Measurements from ENCODE around the gene ADGRG1.

ADGRG1 gene

GRCh38 chr16:57687363-57687929, 59.0 kb downstream of the ADGRG1 start:
- DNase-seq = no peak

- DNase-seq = no peak
Measured at GRCh38 chr16:57688487-57688986, 60.1 kb downstream of the ADGRG1 start.

DNA sequence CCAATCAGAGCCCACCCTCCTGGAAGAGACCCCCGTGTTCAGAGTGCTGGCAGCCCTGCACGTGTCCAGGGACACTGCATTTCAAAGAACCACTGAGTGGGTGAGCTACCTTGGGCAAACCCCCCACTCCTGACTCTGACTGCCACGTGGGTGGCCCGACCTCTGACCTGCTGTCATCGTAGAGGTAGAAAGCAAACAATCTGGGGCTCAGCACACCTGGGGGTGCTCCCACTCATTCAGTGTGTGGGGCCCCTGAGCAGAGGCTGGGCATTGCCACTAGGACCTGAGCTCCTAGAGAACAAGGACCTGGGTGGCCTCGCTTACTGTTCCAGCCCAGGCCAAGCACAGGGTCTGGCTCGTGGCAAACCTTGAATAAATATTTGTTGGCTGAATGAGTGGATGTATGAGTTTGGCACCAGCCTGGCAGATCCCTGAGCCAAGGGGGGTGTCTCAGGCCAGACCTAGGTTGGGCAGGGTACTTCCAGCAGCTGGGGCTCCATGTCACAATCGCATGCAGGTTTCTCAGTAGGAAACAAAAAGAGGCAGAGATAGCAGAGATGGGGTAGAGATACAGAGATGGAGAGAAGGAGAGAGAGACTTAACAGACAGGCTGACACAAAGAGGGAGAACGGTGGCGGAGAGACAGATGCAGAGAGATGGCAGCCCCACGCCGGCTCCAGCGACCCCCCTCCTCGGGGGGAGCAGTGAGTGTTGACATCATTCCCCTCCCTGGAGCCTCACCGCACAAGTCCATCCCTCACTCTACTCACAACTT, 60.7 kb downstream of the ADGRG1 start:
- DNase-seq = no peak

DNA sequence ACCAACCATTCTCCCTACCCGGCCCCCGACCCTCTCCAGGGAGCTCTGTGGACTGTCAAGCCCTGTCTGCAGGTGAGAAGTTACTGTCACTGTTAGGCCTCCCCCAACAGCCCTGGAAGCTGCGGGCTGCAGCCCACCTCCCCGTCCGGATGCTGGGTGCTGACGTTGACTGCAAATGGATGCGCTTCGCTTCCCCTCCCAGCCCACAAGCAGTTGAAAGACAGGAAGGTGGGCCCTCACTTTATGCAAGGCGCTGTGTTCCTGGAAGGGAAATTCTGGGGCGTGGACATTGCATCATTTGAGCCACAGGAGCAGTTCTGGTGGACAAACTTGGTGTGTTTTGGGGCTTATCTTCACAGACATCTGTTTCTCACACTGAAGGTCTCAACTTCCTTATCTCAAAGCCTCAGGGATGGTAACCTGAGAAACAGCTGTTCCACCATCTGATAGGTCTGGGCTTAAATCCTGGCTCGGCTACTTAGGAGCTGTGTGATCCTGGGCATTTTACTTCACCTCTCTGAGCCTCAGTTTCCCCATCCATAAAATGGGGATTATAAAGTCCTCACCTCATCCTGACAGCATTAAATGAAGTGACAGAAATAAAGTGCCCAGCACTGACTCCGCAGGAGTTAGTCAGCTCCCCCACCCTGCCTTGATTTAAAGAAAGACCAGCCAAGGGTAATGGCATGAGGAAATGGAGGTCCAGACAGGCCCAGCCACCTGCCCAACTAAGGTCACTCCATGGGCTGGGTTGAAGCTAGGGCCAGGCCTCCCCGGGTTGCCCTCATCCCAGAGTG, 61.5 kb downstream of the ADGRG1 start:
- peak in 1 of 2 donors; percentile 13 for DNase-seq

- no peak for DNase-seq
Measured at GRCh38 chr16:57690782-57691471, 62.5 kb downstream of the ADGRG1 start.

DNA sequence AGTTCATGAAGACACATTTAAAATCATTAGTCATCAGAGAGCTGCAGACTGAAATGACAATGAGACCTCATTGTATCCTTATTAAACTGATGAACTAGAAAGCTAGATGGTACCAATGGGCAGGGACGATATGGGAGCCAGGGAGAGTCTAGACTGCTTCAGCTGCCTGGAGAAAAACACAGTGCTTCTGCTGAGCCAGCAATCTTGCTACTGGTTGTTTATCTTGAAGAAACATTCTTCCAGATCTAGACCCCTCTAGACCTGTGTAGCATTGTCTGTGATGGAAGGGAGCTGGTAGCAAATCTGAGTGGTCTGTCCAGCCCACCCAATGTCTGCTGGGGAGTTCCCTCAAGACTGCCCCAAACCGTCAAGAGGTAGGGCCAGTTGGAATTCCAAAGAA, 64.2 kb downstream of the ADGRG1 start:
- no peak for DNase-seq

DNA sequence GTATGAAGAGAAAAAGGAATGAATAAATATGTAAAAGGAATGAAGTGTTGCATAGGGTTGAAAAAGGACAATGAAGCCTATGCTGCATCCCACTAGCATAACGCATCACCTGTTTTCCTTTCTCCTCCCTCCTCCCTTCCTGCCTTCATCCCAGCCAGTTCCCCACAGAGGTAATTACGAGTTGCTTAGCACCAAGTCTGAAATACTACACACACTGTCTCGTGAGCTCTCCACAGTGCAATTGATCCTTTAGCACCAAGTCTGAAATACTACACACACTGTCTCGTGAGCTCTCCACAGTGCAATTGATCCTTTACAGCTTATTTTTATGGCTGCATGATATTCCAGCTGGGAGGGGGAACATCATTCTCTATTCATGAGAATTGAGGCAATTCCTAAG, 65.1 kb downstream of the ADGRG1 start:
- DNase-seq = no peak

GRCh38 chr16:57694231-57694724, 65.8 kb downstream of the ADGRG1 start:
- no peak for DNase-seq

GRCh38 chr16:57694725-57695679, 66.6 kb downstream of the ADGRG1 start, which contains the start of gene DRC7:
Gene DRC7 (plus strand): TSS chr16:57694806. CDS start chr16:57697950, 3,144 bp downstream.
- peak in 1 of 2 donors; percentile 17 for DNase-seq

DNA sequence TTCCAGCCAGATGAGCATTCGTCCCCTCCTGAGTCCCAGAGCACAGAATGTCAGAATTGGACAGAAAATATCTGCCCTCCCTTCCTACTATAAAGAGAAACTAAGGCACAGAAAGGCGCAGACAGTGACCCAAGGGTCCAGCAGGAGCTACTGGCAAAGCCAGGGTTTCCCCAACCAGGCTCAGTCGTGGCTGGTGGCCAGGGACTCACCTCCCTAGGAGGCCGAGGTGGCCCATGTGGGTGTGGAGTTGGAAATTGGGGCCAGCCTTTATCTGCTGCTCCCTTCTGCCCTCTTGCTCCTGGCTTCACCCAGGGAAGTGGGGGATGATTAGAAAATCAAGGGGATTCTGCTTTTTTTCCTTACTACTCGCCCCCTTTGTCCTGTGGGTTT, 67.2 kb downstream of the ADGRG1 start:
- DNase-seq = no peak

GRCh38 chr16:57696240-57696639, 67.8 kb downstream of the ADGRG1 start:
- no peak for DNase-seq

GRCh38 chr16:57697896-57698537, 69.6 kb downstream of the ADGRG1 start:
- no peak for DNase-seq

DNA sequence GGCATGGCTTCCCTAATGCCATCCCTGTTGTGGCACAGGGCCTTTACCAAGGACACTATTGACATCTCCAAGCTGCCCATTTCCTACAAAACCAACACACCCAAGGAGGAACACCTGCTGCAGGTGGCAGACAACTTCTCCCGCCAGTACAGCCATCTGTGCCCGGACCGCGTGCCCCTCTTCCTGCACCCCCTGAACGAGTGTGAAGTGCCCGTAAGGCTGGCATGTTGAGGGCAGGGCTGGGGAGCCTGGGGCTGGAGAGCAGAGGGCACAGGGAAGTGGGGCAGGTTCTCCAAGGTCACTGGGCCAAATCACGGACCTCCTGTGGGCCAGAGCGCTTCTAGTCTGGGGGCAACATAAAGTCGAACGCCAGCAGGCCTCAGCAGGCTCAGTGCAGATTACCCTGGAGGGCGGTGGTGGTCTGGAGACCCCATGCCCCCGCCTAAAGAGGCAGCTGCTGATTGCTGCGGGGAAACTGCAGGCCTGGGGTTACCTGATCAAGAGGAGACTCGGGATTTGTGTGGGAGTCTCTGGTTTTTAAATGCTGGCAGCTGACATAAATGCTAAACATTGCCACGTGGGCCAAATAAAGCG, 70.5 kb downstream of the ADGRG1 start:
- no peak for DNase-seq

- no peak for DNase-seq
Measured at GRCh38 chr16:57699481-57699880, 71.1 kb downstream of the ADGRG1 start.

DNA sequence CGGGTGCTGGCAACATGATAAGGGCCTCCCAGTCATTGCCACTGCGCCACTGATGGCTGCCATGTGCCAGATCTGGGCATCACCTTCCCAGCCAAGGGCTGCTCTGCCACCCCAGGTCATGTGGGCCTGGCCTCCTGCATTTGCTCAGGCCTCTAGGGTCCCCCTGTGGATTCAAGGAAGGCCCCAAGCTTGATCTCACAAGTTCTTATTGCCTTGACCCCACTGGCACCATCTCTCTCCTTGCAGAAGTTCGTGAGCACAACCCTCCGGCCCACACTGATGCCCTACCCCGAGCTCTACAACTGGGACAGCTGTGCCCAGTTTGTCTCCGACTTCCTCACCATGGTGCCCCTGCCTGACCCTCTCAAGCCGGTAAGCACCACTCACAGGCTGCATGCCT, 71.5 kb downstream of the ADGRG1 start:
- DNase-seq = no peak

GRCh38 chr16:57700781-57701551, 72.5 kb downstream of the ADGRG1 start:
- no peak for DNase-seq

DNA sequence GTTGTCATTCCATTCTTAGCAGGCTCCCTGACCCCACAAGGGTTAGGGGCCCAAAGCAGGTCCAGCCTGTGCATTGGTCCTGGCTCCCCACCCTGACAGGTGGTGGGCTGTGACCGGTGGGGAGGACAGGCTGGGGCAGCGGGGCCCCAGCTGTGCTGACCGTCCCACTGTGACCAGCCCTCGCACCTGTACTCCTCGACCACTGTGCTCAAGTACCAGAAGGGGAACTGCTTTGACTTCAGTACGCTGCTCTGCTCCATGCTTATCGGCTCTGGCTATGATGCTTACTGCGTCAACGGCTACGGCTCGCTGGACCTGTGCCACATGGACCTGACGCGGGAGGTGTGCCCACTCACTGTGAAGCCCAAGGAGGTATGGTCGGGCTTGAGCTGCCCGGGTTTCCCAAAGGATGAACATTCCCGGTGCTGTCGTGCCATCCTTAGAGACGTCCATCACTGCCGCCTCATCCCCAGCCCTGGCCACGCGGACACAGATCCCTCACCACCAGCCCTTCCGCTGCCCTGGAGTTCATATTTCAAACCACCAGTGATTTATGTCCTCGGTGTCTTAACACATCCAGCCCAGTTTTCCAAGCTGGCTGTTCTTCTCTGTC, 73.4 kb downstream of the ADGRG1 start:
- no peak for DNase-seq

- no peak for DNase-seq
Measured at GRCh38 chr16:57703416-57704010, 75.1 kb downstream of the ADGRG1 start.

Data from stimulated activated CD4-positive, alpha-beta T cell treated with anti-CD3 and anti-CD28 coated beads, Interleukin-2, amount 100 ng/mL, for 24 hours (primary cell).